Effector memory CD8-positive, alpha-beta T cell (primary cell): ENCODE data around the gene KLK6.
"Not testable (repeated sequence)": the region's sequence is repeated elsewhere in the genome, so short reads cannot be mapped to it uniquely, and the experiment has no call there.

Experiments
- ATAC-seq: fragments of 150-1000 bp; cut with Tn5 transposase; replicated peaks from 2 replicates; pipeline ENCODE4 v1.10.0; 2021; ENCODE audit warnings: mild to moderate bottlenecking, moderate library complexity
- DNase-seq, 3 experiments: peaks; one replicate each; pipeline ENCODE4 v3.0.0; 2021
- H3K27ac Mint-ChIP-seq, 2 donors: one replicate each; pipeline ENCODE4 v1.8.0; 2022; ENCODE audit warnings: mild to moderate bottlenecking in 2 of 2, mixed read lengths in 2 of 2, moderate library complexity in 2 of 2
- H3K27me3 Mint-ChIP-seq, 2 donors: one replicate each; pipeline ENCODE4 v1.8.0; 2022; ENCODE audit warnings: mixed read lengths in 2 of 2
- H3K36me3 Mint-ChIP-seq: one replicate; pipeline ENCODE4 v1.8.0; 2022; ENCODE audit warnings: mild to moderate bottlenecking, moderate library complexity, mixed read lengths; ENCODE audit not compliant: insufficient read depth
- H3K4me1 Mint-ChIP-seq, 2 donors: one replicate each; pipeline ENCODE4 v1.8.0; 2022; ENCODE audit warnings: low read depth in 2 of 2, mixed read lengths in 2 of 2
- H3K4me3 Mint-ChIP-seq, 2 donors: one replicate each; pipeline ENCODE4 v1.8.0; 2022; ENCODE audit warnings: mild to moderate bottlenecking in 2 of 2, mixed read lengths in 2 of 2, moderate library complexity in 2 of 2
- H3K9me3 Mint-ChIP-seq, 2 donors: one replicate each; pipeline ENCODE4 v1.8.0; 2022; ENCODE audit warnings: mixed read lengths in 2 of 2

Gene KLK6

DNA sequence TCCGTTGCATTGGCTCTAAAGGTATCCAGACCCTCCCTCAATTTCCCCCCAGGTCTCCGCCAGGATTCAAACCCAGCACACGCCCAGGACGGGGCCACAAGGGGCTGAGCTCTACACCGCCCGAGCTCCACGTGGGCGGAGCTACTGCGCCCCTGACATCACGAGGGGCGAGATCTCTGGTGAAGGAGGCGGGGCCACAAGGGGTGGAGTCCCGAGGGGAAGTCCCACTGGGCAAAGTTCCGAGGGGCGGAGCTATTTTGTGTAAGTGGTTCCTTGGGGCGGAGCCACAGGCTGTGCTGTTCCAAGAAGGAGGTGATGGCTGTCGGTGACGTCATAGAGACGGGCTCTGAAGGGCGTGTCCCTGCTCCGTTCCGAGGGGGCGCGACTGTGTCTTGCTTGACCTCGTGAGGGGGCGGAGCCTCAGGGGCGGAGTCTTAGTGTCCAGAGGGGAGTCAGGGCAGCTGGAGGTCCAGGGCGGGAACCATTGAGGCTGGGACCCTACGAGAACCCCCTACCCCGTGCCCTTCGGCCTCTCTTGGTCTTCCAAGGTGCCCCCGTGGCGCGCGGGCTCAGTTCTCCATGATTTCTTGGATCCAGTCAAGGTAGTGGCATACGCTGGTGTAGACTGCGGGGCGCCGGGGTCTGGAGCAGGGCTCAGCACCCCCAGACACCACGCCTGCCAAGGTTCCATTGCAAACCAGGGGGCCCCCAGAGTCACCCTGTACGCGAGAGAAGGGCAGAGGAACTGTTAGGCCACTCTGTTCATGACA lies 33.3 kb upstream of the KLK6 start:
- peaks cover 69 to 86% of the 10 kb centered on the region in 2 donors for H3K27me3 Mint-ChIP-seq
- peaks cover 0 to 5% of the 10 kb centered on the region in 2 donors for H3K4me1 Mint-ChIP-seq
- no peaks in the 10 kb centered on the region for H3K9me3 Mint-ChIP-seq
- H3K27ac Mint-ChIP-seq = no peak overlapping the region
- ATAC-seq (no peak), DNase-seq (no peak)
- H3K4me3 Mint-ChIP-seq = no peak overlapping the region
- H3K36me3 Mint-ChIP-seq = no peaks in the 10 kb centered on the region

DNA sequence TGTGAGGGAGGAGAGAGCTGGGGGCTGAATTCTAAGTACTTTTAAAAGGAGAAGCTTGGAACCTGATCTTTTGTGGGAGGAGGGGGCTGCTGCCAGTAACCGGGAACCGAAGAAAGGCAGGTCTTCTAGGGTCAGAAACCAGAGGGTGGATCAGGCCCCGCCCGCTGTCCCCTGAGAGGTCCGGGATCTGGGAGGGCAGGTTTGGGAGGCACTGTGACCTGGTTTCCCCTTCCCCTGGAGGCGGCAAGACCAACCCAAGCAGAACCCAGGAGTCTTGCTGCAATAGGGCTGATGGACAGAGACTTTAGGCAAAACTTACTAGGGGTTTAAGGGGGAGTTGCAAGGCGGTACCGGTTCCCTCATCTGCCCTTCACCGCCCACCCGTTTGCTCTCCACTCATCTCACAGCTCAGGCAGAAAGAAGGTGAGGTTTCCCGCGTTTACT lies 32.7 kb upstream of the KLK6 start:
- H3K27ac Mint-ChIP-seq = no peak overlapping the region
- H3K4me3 Mint-ChIP-seq = no peak overlapping the region
- H3K4me1 Mint-ChIP-seq = peaks cover 0 to 5% of the 10 kb centered on the region in 2 donors
- H3K27me3 Mint-ChIP-seq = peaks cover 64 to 86% of the 10 kb centered on the region in 2 donors
- DNase-seq (no peak), ATAC-seq (no peak)
- no peaks in the 10 kb centered on the region for H3K36me3 Mint-ChIP-seq
- H3K9me3 Mint-ChIP-seq = no peaks in the 10 kb centered on the region

DNA sequence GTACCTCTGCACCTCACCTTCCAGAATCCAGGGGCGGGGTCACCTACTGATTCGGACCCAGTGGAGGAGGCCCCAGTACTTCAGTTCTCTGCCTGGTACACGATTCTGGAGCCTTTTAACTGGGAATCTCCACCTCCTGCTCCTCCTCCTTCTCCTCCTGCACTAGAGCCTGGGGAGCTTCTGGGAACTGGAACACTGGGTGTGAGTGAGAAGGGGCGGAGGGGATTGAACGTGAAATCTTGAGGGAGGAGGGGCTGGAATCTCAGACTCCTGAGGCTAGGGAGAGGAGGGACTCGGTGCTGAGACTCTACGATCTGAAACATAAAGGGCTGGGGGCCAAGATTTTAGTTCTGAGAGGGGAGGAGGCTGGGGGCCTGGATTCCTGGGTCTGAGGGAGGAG lies 32.1 kb upstream of the KLK6 start, which contains the start of gene KLK8:
Gene KLK8 (minus strand): TSS at position 90 of the 400 bp plus-strand sequence. CDS start 437 bp downstream, outside the sequence.
- DNase-seq = no peak
- Mint-ChIP-seq H3K4me1 (peaks cover 0 to 5% of the 10 kb centered on the region in 2 donors), H3K27me3 (peaks cover 66 to 86% of the 10 kb centered on the region in 2 donors), H3K36me3 (no peaks in the 10 kb centered on the region), H3K4me3 (no peak within 1 kb of the TSS), H3K27ac (no peak within 1 kb of the TSS), H3K9me3 (no peaks in the 10 kb centered on the region)
- ATAC-seq = no peak

DNA sequence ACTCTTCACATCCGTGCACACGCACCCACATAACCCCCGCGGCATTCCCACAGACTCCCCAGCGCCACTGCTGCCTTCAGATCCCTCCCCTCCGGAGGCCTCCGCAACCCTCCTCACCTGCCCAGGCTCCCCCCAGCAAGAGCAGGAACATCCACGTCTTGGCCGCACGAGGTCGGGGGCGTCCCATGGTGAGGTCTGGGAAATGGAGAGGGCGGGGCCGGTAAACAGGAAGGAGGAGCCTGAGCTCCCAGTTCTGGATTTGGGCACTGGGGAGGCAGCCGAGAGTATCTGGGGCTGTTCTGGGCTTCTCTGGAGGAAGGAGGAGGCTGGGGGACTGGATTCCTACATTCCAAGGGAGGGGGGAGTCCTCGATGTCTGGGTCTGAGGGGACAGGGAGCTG lies 31.6 kb upstream of the KLK6 start:
- no peak overlapping the region for H3K27ac Mint-ChIP-seq
- H3K4me1 Mint-ChIP-seq = peaks cover 0 to 5% of the 10 kb centered on the region in 2 donors
- H3K27me3 Mint-ChIP-seq = peaks cover 66 to 85% of the 10 kb centered on the region in 2 donors
- no peak for DNase-seq
- no peaks in the 10 kb centered on the region for H3K9me3 Mint-ChIP-seq
- no peak for ATAC-seq
- no peaks in the 10 kb centered on the region for H3K36me3 Mint-ChIP-seq
- no peak overlapping the region for H3K4me3 Mint-ChIP-seq

DNA sequence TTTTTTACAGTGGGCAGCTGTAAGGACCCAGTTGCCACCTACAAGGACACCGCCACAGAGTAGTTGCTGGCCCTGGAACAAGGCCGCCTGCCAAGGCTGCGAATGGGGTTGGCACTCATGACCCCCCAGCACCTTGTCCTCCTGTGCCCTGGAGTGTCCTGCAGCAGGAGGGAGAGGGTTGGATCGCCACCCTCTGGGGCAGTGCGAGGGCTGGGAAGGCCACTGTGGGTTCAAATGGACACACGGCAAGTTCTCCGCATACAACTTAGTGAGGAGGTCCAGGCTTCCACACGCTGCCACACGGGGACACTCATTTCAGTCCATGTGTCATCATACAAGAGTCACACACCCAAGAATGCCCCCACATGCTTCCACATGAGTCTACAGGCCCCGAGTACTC lies 31.0 kb upstream of the KLK6 start:
- H3K27ac Mint-ChIP-seq = no peak overlapping the region
- no peak overlapping the region for H3K4me3 Mint-ChIP-seq
- ATAC-seq (no peak), DNase-seq (no peak)
- H3K4me1 Mint-ChIP-seq = peaks cover 0 to 5% of the 10 kb centered on the region in 2 donors
- no peaks in the 10 kb centered on the region for H3K9me3 Mint-ChIP-seq
- H3K36me3 Mint-ChIP-seq = no peaks in the 10 kb centered on the region
- peaks cover 66 to 82% of the 10 kb centered on the region in 2 donors for H3K27me3 Mint-ChIP-seq

DNA sequence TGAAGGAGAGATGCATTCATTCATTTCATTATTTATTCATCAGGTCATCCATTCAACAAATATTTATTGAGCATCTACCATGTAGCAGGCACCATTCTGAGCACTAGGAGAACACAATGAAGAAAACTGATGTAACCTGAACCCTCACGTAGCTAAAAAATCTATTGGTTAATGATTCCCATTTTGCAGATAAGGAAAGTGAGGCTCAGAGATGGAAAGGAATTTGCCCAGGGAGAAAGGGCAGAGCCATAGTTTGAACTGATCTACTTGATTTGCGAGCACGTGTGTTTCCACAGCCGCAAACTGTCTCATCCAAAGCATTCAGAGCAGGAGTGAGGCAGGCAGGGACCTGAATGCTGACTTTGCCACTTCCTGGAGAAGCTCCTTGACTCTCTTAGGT lies 29.3 kb upstream of the KLK6 start:
- Mint-ChIP-seq H3K27me3 (peaks cover 54 to 77% of the 10 kb centered on the region in 2 donors), H3K4me3 (no peak overlapping the region), H3K36me3 (no peaks in the 10 kb centered on the region), H3K9me3 (no peaks in the 10 kb centered on the region), H3K4me1 (peaks cover 0 to 5% of the 10 kb centered on the region in 2 donors), H3K27ac (no peak overlapping the region)
- ATAC-seq (no peak), DNase-seq (no peak)

DNA sequence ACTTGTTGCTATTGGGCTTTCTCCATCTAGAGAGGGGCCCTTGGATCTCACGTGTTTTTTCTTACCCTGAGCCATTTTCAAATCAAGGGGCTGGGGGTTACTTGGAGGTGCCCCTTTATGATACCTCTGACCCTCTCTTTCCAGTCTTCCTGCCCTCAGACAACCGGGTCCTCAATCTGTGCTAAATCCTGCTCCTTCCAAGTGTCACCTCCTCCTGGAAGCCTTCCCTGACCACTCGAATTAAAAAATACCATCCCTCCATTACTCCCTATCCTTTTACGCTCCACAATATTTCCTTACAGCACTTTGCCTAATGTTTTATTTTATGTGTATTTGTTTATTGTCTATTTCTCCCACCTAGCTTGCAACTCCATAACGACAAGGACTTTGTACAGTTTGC lies 28.7 kb upstream of the KLK6 start:
- peaks cover 0 to 5% of the 10 kb centered on the region in 2 donors for H3K4me1 Mint-ChIP-seq
- no peaks in the 10 kb centered on the region for H3K9me3 Mint-ChIP-seq
- no peak for DNase-seq
- ATAC-seq = no peak
- no peak overlapping the region for H3K4me3 Mint-ChIP-seq
- H3K27me3 Mint-ChIP-seq = peaks cover 49 to 70% of the 10 kb centered on the region in 2 donors
- no peak overlapping the region for H3K27ac Mint-ChIP-seq
- no peaks in the 10 kb centered on the region for H3K36me3 Mint-ChIP-seq

DNA sequence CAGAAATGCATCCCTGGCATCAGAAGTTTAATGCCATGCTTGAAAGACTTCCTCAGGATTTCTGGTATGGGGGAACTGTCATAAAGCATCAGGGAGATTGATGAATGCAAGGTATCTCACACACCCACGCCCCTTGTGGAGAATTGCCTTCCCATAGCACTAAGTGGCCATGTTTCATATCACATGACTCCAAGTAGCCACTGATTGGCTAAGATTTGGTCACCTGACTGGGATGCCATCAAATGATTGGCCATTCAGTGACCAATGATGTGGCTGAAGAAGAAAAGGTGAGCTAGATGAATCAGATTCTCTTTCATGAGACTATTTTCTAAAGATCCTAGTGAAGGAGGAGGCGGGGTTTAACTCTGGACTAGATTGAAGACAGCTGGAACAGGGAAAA lies 24.7 kb upstream of the KLK6 start:
- H3K9me3 Mint-ChIP-seq = no peaks in the 10 kb centered on the region
- H3K4me3 Mint-ChIP-seq = no peak overlapping the region
- H3K36me3 Mint-ChIP-seq = no peaks in the 10 kb centered on the region
- H3K4me1 Mint-ChIP-seq = no peaks in the 10 kb centered on the region
- H3K27me3 Mint-ChIP-seq = peaks cover 36 to 50% of the 10 kb centered on the region in 2 donors
- no peak for DNase-seq
- no peak for ATAC-seq
- H3K27ac Mint-ChIP-seq = no peak overlapping the region

DNA sequence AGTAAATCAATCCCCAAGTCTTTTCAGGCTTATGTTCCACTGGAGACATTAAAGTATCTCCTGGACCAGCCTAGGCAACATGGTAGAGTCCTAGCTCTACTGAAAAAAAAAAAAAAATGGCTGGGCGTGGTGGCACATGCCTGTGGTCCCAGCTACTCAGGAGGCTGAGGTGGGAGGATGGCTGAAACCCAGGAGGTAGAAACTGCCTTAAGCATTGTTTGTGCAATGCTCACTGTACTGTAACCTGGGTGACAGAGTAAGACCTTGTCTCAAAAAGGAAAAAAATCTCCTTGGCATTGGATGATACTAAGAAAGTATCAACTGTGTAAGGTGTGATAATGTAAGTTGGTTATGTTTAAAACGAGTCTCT lies 23.3 kb upstream of the KLK6 start:
- Mint-ChIP-seq H3K4me3 (no peak overlapping the region), H3K27me3 (peaks cover 36 to 50% of the 10 kb centered on the region in 2 donors), H3K9me3 (no peaks in the 10 kb centered on the region), H3K36me3 (no peaks in the 10 kb centered on the region), H3K27ac (no peak overlapping the region), H3K4me1 (no peaks in the 10 kb centered on the region)
- no peak for DNase-seq
- ATAC-seq = no peak

DNA sequence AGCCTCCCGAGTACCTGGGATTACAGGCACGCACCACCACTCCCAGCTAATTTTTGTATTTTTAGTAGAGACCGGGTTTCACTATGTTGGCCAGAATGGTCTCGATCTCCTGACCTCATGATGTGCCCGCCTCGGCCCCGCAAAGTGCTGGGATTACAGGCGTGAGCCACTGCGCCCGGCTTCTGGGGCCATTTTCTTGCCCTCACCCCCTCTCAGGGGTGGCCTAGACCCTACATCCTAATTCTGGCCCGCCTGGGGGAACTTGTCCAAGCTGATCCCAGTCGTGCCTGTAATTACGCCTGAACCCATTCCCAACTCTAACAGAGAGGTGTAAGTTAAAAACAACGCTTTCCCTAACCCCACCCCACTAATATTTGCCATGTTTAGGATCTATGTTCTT lies 15.0 kb upstream of the KLK6 start:
- H3K36me3 Mint-ChIP-seq, ATAC-seq, H3K9me3 Mint-ChIP-seq, H3K4me3 Mint-ChIP-seq, DNase-seq, H3K27ac Mint-ChIP-seq, H3K4me1 Mint-ChIP-seq: not testable (repeated sequence)
- peaks cover 67 to 82% of the 10 kb centered on the region in 2 donors for H3K27me3 Mint-ChIP-seq

DNA sequence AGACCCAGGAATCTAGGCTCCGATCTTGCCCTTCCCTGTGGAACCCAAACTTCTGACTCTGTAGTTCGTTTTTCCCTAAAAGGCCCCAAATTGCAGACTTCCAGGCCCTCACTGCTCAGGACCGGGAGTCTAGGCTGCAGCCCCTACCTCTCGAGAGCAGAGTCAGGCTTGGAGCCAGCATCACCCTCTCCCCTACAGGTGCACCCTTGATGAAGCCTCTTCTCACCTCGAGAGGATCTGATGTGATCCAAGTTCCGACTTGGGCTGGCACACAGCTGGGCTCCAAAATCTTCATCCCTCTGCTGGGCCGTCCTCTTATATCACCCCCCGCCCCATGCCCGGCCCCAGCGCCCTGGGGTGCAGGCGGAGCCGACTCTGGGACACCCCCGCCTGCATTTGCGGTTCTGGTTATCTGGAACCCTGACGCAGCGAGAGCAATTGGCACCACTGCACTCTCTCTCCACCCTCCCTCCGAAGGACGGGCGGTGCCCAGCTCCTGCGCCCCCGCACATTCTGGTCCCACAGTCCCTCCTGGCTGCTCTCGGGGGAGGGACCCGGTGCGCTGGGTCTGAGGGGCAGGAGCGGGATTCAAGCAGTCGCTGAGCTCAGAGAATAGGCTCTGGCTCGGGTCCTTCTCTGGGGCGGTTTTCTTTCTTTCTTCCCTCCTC lies 14.4 kb upstream of the KLK6 start, which contains the start of gene KLK7:
Gene KLK7 (minus strand): TSS at position 293 of the 668 bp plus-strand sequence. CDS start 1,518 bp downstream, outside the sequence.
- ATAC-seq = no peak
- no peaks in the 10 kb centered on the region for H3K4me1 Mint-ChIP-seq
- no peak within 1 kb of the TSS for H3K4me3 Mint-ChIP-seq

DNA sequence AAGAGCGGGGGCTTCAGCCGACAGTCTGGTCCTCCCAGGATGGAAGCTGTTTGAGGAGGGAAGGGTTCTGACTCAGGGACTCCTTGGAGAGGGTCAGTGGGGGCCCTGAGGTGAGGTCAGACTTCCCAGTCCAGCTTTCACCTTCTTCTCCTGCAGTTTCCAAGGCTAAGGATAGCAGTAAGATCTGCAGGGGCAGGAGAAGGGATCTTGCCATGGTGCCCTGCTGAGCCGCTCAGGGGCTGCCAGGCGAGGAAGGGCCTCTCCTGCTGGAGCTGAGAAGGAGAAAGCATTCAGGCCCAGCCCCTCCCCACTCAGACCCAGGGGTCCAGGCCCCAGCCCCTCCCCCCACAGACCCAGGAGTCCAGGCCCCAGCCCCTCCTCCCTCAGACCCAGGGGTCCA lies 12.8 kb upstream of the KLK6 start:
- H3K36me3 Mint-ChIP-seq = no peaks in the 10 kb centered on the region
- DNase-seq (no peak), ATAC-seq (no peak)
- H3K4me1 Mint-ChIP-seq = no peaks in the 10 kb centered on the region
- no peak overlapping the region for H3K4me3 Mint-ChIP-seq
- peaks cover 0 to 2% of the 10 kb centered on the region in 2 donors for H3K9me3 Mint-ChIP-seq
- peaks cover 67 to 82% of the 10 kb centered on the region in 2 donors for H3K27me3 Mint-ChIP-seq
- H3K27ac Mint-ChIP-seq = no peak overlapping the region

More for the DNA sequence above, 14.4 kb upstream of the KLK6 start, which contains the start of gene KLK7:
- peaks cover 66 to 82% of the 10 kb centered on the region in 2 donors for H3K27me3 Mint-ChIP-seq
- H3K27ac Mint-ChIP-seq = no peak within 1 kb of the TSS
- peaks cover 0 to 2% of the 10 kb centered on the region in 2 donors for H3K9me3 Mint-ChIP-seq
- H3K36me3 Mint-ChIP-seq = no peaks in the 10 kb centered on the region
- DNase-seq = no peak

DNA sequence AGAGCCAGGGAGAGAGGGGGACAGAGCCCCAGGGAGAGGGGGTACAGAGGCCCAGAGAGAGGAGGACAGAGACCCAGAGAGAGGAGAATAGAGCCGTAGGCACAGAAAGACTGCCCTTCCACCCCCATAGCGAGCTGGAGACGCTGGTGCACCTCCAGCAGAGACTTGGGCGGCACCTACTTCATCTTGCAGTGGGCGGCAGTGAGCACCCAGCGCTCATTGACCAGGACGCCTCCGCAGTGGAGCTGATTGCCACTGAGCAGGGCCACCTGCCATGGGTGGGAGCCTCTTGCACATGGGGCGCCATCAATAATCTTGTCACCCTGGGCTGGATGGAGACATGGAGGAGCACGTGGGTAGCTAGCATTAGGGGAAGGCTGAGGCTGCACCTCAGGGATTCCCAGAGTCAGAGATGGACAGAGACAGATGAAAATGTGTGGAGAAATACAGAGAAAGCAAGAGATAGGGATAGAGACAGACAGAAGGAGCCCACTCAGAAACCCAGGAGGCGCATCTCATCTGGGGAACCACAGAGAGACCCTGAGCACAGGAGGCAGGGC lies 12.3 kb upstream of the KLK6 start:
- DNase-seq (no peak), ATAC-seq (no peak)
- Mint-ChIP-seq H3K9me3 (peaks cover 0 to 2% of the 10 kb centered on the region in 2 donors), H3K4me1 (no peaks in the 10 kb centered on the region), H3K36me3 (no peaks in the 10 kb centered on the region), H3K27me3 (peaks cover 70 to 85% of the 10 kb centered on the region in 2 donors), H3K4me3 (no peak overlapping the region), H3K27ac (no peak overlapping the region)
